GM12864 (cell line): ENCODE data around the gene MARCHF10.
"Not testable (repeated sequence)": the region's sequence is repeated elsewhere in the genome, so short reads cannot be mapped to it uniquely, and the experiment has no call there.

ENCODE experiments used
- DNase-seq: peaks from one replicate; pipeline ENCODE4 v3.0.0-alpha.2; 2011; ENCODE audit warnings: low read depth
- H3K4me3 ChIP-seq: 2 replicates; pipeline ENCODE4 v1.5.1; 2011; ENCODE audit warnings: mild to moderate bottlenecking, low read depth, low read length, control low read depth
- CTCF ChIP-seq: IDR thresholded peaks from 2 replicates; pipeline ENCODE4 v1.5.1; 2011; ENCODE audit warnings: low read depth, mild to moderate bottlenecking, moderate library complexity, low read length, control low read depth, inconsistent platforms; ENCODE audit errors: missing control alignments

The MARCHF10 gene

GRCh38 chr17:62786646-62787045 is 21.5 kb downstream of the MARCHF10 start:
- DNase-seq = no peak
- no peak for TF ChIP-seq CTCF
- H3K4me3 ChIP-seq = no peak overlapping the region

- not testable (repeated sequence) for H3K4me3 ChIP-seq, DNase-seq
These were observed 22.1 kb downstream of the MARCHF10 start for GRCh38 chr17:62785983-62786382.

GRCh38 chr17:62782730-62783270 is 25.3 kb downstream of the MARCHF10 start:
- DNase-seq = no peak
- no peak for TF ChIP-seq CTCF
- H3K4me3 ChIP-seq = no peak overlapping the region

GRCh38 chr17:62781831-62782251 is 26.3 kb downstream of the MARCHF10 start:
- TF ChIP-seq CTCF = no peak
- no peak for DNase-seq
- H3K4me3 ChIP-seq = no peak overlapping the region

- TF ChIP-seq CTCF = no peak
- DNase-seq = no peak
- H3K4me3 ChIP-seq = no peak overlapping the region
These were observed 26.8 kb downstream of the MARCHF10 start for GRCh38 chr17:62781356-62781755.

GRCh38 chr17:62780951-62781350 is 27.2 kb downstream of the MARCHF10 start:
- no peak for TF ChIP-seq CTCF
- no peak for DNase-seq

GRCh38 chr17:62780269-62780668 is 27.8 kb downstream of the MARCHF10 start:
- no peak overlapping the region for H3K4me3 ChIP-seq
- no peak for DNase-seq
- TF ChIP-seq CTCF = no peak

More at GRCh38 chr17:62780951-62781350, 27.2 kb downstream of the MARCHF10 start:
- H3K4me3 ChIP-seq = no peak overlapping the region
